Measurements from ENCODE around the gene CTU2. TPM values are rescaled to one million over a fixed set of nuclear protein-coding genes. Genes with fewer than 3 reads are reported as not detected.

CTU2 gene
- total and polyA plus RNA-seq, 2 of the 8 experiments (the other 6 are each of a cell fraction or from before 2014, with no cell fraction given), result 32.7 to 42.9 TPM

- no peak for TF ChIP-seq JUN (IDR thresholded peaks at IDR 0.05; ENCODE audit: low read depth, low read length)
- TF ChIP-seq SAP30 (IDR thresholded peaks at IDR 0.05; ENCODE audit: insufficient read depth, insufficient replicate concordance, low read length), result no peak
- TF ChIP-seq ATF2 (IDR thresholded peaks at IDR 0.05; ENCODE audit: low read length), result no peak
- peak; percentile 48 for TF ChIP-seq NANOG (IDR thresholded peaks at IDR 0.05; ENCODE audit: insufficient read depth, low read depth, low read length, poor library complexity, severe bottlenecking)
- TF ChIP-seq SP1 (IDR thresholded peaks at IDR 0.05; ENCODE audit: low read depth, low read length), result no peak
- TF ChIP-seq RBBP5 (IDR thresholded peaks at IDR 0.05; ENCODE audit: borderline replicate concordance, low read depth, low read length), result no peak
- TF ChIP-seq RFX5 (IDR thresholded peaks at IDR 0.05; ENCODE audit: borderline replicate concordance, low read depth, low read length), result no peak
- TF ChIP-seq POLR2AphosphoS5 (IDR thresholded peaks at IDR 0.05; ENCODE audit: low read depth, low read length), result no peak
- TF ChIP-seq CHD2 (IDR thresholded peaks at IDR 0.05; ENCODE audit: low read length), result no peak
Observed at GRCh38 chr16:88737298-88738150, 31.2 kb downstream of the CTU2 start (continued).

Measured in H1 (cell line).